ENCODE data around the gene MYH14. TPM values are rescaled to one million over a fixed set of nuclear protein-coding genes. Genes with fewer than 3 reads are reported as not detected.
A peak's percentile ranks its signal among the peaks of the same experiment; 100 is the strongest.

The MYH14 gene
- total RNA-seq, 1 donor from 2014 or later, result 91.0 TPM

DNA sequence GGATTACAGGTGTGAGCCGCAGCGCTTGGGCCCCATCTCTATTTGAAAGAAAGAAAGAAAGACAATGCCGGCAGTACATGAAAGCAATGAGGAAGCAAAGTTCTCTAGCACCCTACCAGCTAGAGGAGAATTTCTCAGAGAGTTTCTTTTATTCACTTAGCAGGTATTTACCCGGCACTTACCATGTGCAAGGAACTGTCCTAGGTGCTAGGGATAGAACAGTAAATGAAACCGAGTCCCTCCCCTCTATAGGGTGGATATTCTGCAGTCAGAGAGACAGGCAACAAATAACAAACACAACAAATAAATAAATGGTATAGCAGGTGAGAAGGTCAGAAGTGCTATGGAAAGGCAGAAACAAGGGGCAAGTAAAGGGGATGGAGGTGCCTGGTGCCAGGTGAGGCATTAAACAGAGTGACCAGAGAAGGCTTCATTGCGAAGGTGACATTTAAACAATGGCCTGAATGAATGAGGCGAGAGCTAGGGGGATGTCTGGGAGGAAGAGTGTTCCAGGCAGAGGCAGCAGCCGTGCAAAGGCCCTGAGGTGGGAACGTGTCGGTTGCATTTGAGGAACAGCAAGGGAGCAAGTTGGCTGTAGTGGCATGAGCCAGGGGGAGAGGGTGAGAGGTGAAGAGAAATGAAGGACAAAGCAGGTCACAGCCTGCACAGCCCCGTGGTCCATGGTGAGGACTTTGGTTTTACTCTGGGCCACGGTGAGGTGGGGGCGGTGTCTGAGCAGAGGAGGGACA lies 10.8 kb upstream of the MYH14 start:
- DNase-seq (ENCODE audit: low spot score), result no peak

DNA sequence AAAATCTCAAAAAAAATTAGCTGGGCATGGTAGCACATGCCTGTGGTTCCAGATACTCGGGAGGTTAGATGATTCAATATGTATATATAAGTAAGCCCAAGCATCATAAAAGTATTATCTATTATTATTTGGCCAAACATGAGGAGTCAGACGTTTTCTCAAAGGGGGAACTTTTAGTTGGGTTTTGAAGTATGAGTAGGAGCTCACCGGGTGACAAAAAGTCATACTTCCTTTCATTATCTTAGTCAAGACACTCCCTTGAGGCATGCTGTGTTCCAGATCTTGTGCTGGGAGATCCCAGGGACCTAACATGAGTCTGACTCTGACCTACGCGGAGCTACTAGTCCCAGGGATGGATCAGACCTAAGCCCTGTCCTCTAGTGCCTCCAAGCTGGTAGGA lies 8.2 kb upstream of the MYH14 start:
- no peak for DNase-seq (ENCODE audit: low spot score)

DNA sequence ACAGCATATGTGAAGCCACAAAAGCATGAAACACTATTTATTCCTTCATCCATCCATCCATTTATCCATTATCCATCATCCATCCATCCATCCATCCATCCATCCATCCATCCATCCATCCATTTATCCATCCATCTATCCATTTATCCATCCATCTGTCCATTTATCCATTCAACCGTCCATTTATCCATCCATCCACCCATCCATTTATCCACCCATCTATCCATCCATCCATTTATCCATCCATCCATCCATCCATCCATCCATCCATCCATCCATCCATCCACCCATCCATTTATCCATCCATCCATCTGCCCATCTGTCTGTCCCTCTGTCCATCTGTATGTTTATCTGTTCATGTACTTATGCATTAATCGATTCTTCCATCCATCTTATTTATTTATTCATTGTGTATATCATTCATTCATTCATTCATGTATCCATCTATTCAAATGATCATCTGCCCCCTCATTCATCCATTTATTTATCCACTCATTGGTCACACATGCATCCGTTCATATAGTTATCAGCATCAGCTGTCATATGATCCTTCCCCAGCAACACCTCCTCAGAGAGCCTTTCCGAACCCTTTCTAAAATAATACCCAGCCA lies 7.0 kb upstream of the MYH14 start:
- no peak for DNase-seq (ENCODE audit: low spot score)

DNA sequence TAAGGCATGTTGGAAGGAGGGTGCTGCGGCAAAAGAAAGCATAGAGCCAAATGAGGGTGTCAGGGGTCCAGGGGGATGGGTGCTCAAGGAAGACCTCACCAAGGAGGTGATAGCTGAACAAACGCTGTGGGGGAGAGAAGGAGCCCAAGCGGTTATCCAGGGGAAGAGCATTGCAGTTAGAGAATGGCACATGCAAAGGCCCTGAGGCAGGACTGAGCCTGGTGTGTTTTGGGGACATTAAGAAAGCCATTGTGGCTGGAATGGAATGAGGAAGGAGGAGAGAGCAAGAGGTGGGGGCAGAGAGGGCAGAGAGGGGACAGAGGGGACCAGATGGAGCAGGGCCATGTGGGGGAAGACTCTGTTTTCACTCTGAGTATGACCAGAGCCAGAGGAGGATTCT lies 6.1 kb upstream of the MYH14 start:
- no peak for DNase-seq (ENCODE audit: low spot score)

DNA sequence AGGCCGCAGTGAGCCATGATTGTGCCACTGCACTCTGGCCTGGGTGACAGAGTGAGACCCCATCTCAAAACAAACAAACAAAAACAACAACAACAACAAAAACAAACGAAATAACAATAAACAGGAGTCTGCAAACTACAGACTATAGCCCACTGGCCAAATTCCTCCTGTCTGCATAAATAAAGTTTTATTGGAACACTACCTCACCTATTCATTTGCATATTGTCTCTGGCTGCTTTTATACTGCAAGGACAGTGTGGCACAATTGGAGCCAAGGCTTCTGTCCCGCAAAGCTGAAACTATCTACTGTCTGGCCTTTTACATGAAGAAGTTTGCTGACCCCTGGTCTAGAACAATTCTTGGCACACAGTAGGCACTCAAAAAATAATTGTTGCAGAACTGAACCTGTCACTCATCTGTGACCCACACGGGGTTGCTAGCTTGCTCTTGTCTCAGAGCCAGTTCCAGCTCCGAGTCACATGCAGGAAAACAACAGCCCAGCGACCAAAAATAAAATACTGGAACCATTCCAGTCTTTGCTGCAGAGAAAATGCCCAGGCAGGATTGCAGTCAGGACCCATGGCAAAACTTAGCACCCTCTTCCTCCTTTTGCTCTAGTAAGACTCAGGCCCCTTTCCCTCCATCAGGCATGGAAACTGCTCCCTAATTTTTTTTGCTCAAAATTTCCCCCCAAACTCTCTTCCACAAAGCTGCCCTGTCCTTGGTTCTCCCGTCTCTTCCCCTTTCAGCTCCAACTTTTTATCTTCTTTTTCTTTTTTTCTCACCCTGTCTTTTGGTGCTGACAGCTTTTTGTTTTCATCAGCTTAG lies 4.8 kb upstream of the MYH14 start:
- DNase-seq (ENCODE audit: low spot score), result peak; percentile 38

DNA sequence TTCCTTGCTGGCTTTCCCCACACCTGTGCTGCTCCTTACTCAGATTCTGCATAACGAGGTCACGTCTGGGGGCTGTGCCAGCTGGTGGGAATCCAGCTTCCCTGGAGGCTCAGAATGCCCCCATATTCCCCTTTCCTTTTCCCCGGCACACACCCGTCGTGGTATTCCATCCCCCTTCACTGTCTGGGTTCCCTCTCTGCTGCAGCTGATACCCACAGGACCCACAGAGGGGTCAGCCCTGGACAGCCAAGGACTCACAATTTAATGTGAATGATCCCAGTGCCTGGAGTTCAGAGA lies 4.2 kb upstream of the MYH14 start:
- DNase-seq (ENCODE audit: low spot score), result no peak

DNA sequence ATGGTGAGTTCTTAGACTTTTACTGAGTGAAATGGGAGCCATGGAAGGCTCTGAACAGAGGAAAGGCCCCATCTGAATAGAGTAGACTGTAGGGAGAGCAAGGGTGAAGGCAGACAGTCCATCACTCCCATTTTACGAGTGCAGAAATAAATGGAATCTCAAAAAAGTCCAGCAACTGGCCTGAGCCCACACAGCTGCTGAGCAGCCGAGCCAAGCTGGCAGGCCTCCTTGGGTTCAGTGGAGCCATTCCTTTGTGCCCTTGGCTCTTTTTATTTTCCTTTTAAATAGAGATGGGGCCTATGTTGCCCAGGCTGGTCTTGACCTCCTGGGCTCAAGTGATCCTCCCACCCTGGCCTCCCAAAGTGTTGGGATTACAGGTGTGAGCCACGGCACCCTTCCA lies 1.0 kb upstream of the MYH14 start:
- no peak for DNase-seq (ENCODE audit: low spot score)

DNA sequence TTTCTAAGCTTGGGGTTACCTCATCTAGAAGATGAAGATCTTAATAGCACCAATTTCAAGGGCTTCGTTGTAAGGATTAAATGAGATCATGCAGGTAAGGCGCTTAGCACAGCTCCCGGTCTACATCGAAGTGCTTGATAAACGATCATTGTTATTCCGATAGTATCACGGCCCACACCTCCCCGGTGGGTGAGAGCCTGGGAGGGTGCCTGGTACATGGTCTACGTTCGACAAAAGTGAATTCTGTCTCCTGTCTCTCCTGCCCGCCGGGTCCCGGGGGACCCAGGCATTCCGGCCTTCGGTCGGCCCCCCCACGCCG lies 501 bp upstream of the MYH14 start:
- no peak for DNase-seq (ENCODE audit: low spot score)

DNA sequence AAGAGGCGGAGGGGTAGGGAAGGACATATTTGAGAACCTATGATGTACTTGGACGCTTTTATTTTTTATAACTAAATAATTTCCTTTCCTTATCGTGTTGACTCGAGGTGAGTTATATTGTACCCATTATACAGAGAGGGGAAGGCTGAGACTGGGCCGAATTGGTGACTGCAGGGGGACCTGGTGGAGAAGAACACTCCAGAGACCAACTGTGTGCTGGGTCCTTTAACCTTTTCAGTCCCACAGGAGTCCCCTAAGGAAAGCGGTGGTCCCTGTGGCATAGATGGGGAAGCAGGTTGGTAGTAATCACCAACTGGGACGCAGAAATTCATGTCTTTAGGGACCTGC lies 633 bp downstream of the MYH14 start:
- DNase-seq (ENCODE audit: low spot score), result no peak

DNA sequence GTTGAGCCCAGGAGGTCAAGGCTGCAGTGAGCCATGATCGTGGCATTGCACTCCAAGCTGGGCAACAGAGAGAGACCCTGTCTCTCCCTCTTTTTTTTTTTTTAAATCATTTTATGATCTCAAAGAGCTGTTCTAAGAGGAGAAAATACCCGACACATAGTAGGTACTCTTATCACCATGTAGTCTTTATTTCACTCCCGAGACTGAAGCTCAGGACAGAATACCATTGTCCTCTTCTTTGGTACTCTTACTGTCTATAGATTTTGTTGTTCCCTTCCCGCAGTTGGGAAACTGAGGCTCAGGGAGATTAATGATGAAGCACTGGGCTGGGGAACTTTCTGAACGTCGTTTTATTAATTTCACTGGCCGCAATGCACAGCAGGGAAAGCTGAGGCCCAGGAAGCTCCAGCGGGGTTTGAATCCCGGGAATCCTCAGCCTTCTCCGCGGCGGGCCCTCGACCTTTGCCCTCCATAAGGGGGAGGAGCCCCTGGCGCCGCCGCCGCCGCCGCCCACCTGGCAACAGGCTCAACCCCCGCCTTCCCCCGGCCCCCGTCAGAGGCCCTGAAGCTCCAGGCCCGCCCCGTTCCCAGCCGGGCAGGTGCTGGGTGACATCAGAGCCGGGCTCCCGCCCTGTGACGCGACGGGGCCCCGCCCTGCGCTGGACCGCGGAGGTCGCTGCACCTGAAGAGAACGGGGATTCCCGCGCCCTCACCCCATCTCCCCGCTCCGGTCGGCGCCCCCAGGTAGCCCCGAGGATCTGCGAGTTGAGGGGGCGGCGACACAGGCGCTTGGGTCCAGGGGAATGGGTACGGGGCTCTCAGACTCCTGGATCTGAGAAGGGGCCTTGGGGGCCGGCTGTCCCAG lies 1.6 kb downstream of the MYH14 start:
- DNase-seq (ENCODE audit: low spot score), result peak; percentile 83

DNA sequence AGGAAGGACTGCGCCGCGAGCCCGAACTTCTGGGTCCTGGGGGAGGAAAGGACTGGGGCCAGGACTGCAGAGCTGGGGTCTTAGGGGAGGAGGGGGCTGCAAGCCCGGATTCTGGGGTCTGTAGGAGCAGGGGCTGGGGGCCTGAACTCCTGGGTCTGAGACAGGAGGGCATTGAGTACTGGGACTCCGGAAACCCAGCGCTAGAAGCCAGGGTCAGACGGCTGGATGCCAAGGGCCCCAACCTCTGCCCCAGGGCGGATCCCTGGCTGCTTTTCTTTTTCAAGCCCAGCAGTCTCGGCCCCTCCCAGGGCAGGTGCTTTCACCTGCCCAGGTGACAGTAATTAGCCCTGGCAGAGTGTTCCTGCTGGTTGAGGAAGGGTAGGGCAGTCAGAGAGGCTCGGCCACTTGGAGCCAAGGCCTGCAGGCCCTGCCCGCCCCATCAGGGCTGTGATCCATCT lies 2.3 kb downstream of the MYH14 start:
- DNase-seq (ENCODE audit: low spot score), result peak; percentile 73

DNA sequence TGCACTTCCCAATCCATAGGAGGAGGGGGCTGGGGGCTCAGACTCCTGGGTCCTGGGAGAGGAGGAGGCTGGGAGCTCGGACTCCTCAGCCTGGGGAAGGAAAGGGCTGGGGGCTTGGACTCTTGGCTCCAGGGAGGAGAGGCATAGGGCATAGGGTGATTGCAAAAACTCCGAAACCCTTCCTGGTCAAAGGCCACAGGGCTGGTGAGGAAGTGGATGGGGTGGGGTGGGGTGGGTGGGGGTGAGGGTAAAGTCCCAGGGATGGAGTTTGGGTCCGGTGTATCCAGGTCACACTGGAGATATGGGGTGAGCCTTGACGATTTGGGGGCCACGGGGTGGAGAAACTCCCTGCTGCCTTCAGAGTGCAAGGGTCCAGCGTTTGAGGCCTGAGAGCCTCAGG lies 2.8 kb downstream of the MYH14 start:
- no peak for DNase-seq (ENCODE audit: low spot score)

DNA sequence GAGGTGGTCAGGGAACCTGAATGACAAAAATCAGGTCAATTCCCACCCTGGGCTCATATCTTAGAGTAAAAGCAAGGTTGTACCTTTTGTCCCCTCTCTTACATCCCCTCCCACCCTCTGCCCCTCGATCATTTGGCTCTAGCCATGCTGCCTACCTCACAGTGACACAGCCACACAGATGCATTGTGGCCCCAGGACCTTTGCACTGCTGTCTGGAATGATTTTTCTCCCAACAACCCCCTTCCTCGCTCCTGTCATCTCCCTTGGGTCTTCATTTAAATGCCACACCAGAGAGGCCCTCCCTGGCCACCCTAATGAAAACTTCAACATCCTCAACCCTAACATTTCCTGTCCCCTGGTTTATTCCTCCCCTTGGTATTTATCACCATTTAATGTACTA lies 4.3 kb downstream of the MYH14 start:
- DNase-seq (ENCODE audit: low spot score), result no peak

DNA sequence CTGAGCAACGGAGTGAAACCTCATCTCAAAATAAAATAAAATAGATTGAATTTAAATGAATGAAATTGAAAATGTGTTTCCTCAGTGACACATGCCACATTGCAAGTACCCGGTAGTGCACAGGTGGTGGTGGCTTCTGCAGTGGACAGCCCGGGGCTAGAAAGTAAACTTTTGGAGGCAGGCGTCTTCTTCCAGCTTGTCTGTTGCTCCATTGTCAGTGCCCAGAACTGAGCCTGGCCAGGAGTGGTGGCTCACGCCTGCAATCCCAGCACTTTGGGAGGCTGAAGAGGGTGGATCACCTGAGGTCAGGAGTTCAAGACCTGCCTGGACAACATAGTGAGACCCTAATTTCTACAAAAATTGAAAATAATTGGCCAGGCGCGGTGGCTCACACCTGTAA lies 5.7 kb downstream of the MYH14 start:
- DNase-seq (ENCODE audit: low spot score), result no peak

DNA sequence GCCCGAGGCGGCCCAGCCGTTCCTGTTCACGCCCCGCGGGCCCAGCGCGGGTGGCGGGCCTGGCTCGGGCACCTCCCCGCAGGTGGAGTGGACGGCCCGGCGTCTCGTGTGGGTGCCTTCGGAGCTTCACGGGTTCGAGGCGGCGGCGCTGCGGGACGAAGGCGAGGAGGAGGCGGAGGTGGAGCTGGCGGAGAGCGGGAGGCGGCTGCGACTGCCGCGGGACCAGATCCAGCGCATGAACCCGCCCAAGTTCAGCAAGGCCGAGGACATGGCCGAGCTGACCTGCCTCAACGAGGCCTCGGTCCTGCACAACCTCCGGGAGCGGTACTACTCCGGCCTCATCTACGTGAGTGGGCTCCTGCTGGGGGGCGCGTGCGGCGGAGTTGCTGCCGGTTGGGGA lies 7.0 kb downstream of the MYH14 start:
- DNase-seq (ENCODE audit: low spot score), result no peak

DNA sequence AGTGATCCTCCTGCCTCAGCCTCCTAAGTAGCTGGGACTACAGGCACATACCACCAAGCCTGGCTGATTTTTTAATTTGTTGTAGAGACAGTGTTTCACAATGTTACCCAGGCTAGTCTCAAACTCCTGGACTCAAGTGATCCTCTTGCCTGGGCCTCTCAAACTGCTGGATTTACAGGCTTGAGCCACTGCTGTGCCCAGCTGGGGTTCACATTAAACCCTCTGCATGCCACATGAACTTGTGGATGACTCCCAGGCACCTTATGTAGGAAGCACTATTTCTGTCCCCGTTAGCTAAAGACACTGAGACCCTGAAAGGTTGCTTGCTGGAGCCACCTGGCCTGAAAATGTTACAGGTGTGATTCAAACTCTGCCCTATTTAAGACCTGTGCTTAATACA lies 10.5 kb downstream of the MYH14 start:
- no peak for DNase-seq (ENCODE audit: low spot score)

DNA sequence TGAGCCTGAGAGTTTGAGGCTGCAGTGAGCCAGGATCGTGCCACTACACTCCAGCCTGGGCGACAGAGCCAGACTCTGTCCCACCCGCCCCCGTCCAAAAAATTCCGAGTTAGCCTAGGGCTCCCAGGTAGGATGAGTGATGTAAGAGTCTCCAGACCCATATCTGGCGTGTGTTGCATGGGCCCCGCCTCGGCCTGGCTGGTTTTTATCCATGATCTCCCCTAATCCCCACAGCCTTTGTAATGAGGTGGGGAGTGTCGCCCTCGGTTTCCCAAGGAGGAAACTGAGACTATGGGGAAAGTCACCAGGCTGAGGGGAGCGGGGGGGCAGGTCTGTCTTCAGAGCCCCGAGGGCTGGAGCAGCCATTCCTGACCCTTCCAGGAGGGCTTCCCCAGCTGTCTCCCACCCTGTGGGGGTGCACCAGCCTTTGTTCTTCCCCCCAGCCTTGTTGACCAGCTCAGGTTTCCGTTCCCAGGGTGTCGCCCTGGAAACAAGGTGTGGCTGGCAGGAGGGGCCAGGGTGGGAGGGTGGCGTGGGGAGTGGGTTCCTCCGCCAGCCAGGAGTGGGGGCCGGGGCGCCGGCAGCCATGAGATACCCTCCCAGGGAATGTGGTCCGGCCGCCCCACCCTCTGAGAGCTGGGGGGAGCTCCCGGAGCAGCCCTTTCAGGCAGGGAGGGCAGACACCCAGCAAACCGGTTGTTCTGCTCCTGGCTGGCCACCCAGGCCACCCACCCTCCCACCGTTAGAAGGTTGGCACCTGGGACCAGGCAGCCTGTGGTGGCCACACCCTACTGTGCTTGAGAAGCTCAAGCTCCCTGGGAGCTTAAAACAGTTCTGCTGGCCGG lies 11.5 kb downstream of the MYH14 start:
- DNase-seq (ENCODE audit: low spot score), result peak; percentile 85

DNA sequence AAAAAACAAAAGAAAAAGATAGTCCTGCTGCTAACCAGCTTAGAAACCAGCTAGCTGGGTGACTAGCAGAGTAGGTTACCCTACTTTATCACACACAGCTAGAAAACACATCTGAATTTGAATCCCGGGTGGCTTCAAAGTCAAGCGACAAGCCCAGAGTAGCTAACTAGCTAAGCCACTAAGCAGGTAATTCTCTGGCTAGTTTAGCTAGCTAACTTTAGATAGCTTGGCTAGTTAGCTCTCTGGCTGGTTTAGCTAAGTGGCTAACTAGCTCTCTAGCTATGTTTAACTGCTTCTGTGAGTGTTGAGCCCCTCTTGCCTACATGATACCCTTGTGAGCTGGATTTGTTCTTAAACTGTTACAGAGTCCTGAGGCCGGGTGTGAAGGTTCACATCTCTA lies 12.4 kb downstream of the MYH14 start:
- no peak for DNase-seq (ENCODE audit: low spot score)

DNA sequence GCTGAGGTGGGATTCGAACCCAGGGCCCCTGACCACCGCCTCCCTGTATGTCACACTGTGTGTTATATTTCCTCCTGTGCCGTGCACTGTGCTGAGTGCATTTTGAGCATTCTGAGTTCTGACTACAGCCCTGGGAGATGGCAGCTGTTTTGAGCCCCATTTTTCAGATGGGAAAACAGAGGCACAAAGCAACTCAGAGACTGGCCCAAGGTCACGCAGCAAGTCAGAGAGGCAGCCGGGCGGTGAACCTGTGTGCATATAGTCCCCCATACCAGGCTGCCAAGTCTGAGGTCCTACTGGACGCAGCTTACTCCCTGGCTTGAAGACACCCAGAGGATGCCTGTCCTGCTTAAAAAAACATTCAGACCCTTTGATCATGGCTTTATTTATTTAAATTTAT lies 17.7 kb downstream of the MYH14 start:
- DNase-seq (ENCODE audit: low spot score), result no peak

DNA sequence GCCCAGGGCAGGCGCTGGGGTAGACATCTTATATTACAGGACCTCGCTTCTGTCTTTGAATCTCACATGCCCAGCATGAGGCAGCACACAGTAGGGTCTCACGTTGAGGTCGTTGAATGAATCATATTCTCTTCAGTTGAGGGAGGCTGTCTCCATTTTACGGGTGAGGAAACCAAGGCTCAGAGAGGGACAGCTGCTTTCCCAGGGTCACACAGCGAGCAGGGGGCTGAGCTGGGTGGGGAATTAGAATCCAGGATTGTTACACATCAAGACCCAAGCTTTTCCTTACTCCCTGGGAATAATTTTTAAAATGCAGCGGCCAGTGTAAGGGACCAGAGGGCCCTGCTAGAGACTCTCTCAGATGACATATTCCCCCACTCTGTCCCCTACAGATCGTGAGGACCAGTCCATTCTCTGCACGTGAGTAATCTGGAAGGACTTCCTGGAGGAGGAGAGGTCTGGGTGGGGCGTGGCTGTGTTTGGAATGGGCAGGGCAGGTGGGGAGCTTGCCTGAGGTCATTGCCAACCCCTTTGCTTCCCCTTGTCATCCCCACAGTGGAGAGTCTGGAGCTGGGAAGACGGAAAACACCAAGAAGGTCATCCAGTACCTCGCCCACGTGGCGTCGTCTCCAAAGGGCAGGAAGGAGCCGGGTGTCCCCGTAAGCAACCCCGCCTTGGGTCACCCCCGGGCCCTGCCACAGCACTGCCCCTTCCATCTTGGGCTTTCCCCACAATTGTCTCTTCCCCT lies 19.4 kb downstream of the MYH14 start:
- DNase-seq (ENCODE audit: low spot score), result no peak

DNA sequence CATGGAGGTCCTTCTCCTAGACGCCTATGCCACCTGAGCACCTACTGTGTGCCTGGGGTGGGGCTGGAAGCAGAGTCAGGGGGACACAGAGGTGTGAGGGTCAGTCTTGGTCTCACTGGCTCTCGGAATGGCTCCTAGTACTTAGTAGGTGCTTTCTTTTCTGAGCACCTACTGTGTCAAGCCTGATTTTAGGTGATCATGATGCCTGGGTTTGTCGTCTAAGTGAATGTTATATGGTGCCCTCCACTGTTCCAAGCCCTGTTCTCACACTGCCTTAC lies 20.0 kb downstream of the MYH14 start:
- DNase-seq (ENCODE audit: low spot score), result no peak

Data from mucosa of gallbladder (tissue), 1 donor.